Endothelial cell of umbilical vein (primary cell): ENCODE results near the gene TRMT44.

Experiments
- CTCF ChIP-seq, 2 donors: IDR thresholded peaks; 1 replicate in 1 of 2; 2 replicates in 1 of 2; pipeline ENCODE4 v1.5.1; 2011; ENCODE audit warnings: low read length in 2 of 2, mild to moderate bottlenecking in 2 of 2, moderate library complexity in 2 of 2, control low read depth in 1 of 2, inconsistent platforms in 1 of 2, low read depth in 1 of 2; ENCODE audit not compliant: insufficient read depth in 1 of 2; ENCODE audit errors: extremely low read depth in 1 of 2
- EZH2 ChIP-seq: IDR thresholded peaks from 2 replicates; pipeline ENCODE4 v1.6.1; 2012; ENCODE audit warnings: borderline replicate concordance, low read depth, mild to moderate bottlenecking, moderate library complexity, low read length, inconsistent platforms; ENCODE audit not compliant: severe bottlenecking
- GATA2 ChIP-seq: IDR thresholded peaks from 2 replicates; pipeline ENCODE4 v1.7.0; 2011; ENCODE audit warnings: low read depth, mild to moderate bottlenecking, moderate library complexity, mixed read lengths, low read length; ENCODE audit not compliant: insufficient read length, insufficient read depth
- MAX ChIP-seq: IDR thresholded peaks from 2 replicates; pipeline ENCODE4 v1.6.1; 2011; ENCODE audit not compliant: insufficient read depth, insufficient read length
- POLR2A ChIP-seq: IDR thresholded peaks from 2 replicates; pipeline ENCODE4 v1.6.1; 2012; ENCODE audit warnings: low read depth, mild to moderate bottlenecking, control low read depth, low read length

GRCh38 chr4:8502836-8503585 is 62.4 kb downstream of the TRMT44 start:
- TF ChIP-seq GATA2 (no peak), CTCF (IDR thresholded peaks at IDR 0.05; ENCODE audit: extremely low read depth in 1 of 2, insufficient read depth in 1 of 2, low read depth in 1 of 2, low read length in 2 of 2) (no peak), EZH2 (no peak), POLR2A (no peak), MAX (no peak)
